H1 (cell line): ENCODE measurements around the gene RAB29. TPM values are rescaled to one million over a fixed set of nuclear protein-coding genes. Genes with fewer than 3 reads are reported as not detected.

ENCODE experiments used
- CTCF ChIA-PET: fragments of 300-600 bp; sonication (Branson Sonifier 250); formaldehyde crosslinking; loops from one replicate; lab custom pipeline; 2021; ENCODE audit not compliant: partially characterized antibody; lab: Charles Lee
- POLR2A ChIA-PET: fragments of 300-600 bp; sonication (Branson Sonifier 250); formaldehyde crosslinking; loops from one replicate; lab custom pipeline; 2021; ENCODE audit warnings: inconsistent platforms; ENCODE audit not compliant: partially characterized antibody; lab: Charles Lee
- DNase-seq, 2 experiments: peaks; one replicate each; pipeline versions ENCODE4 v3.0.0 to v3.0.0-alpha.2; 2010 to 2022; ENCODE audit warnings: low spot score in 2 of 2, low read depth in 1 of 2, mixed read lengths in 1 of 2
- FAIRE-seq: peaks from 2 replicates; lab custom pipeline; 2011; peaks lifted over from hg19 to GRCh38; lab: Jason Lieb, UNC
- H2AFZ ChIP-seq: 2 replicates; pipeline ENCODE4 v1.8.1; 2012; ENCODE audit warnings: low read length, inconsistent platforms
- H2AK5ac ChIP-seq: 2 replicates; pipeline ENCODE4 v1.6.1; 2013; ENCODE audit warnings: low read depth, low read length
- H2BK120ac ChIP-seq: replicated peaks from 2 replicates; pipeline ENCODE3; 2013; ENCODE audit warnings: low read depth, low read length, inconsistent platforms
- H2BK12ac ChIP-seq: 2 replicates; pipeline ENCODE4 v1.6.1; 2013; ENCODE audit warnings: low read depth, low read length
- H2BK15ac ChIP-seq: 2 replicates; pipeline ENCODE4 v1.6.1; 2013; ENCODE audit warnings: low read length
- H2BK20ac ChIP-seq: 2 replicates; pipeline ENCODE4 v1.6.1; 2013; ENCODE audit warnings: low read length
- H2BK5ac ChIP-seq: 2 replicates; pipeline ENCODE4 v1.6.1; 2013; ENCODE audit warnings: low read depth, low read length
- H3K14ac ChIP-seq: 2 replicates; pipeline ENCODE4 v1.6.1; 2013; ENCODE audit warnings: inconsistent platforms; ENCODE audit not compliant: insufficient read length
- H3K18ac ChIP-seq: 2 replicates; pipeline ENCODE4 v1.6.1; 2013; ENCODE audit warnings: low read length; ENCODE audit errors: extremely low read depth
- H3K23ac ChIP-seq: 2 replicates; pipeline ENCODE4 v1.6.1; 2013; ENCODE audit warnings: inconsistent platforms; ENCODE audit not compliant: insufficient read length
- H3K23me2 ChIP-seq: 2 replicates; pipeline ENCODE4 v1.6.1; 2013; ENCODE audit warnings: low read depth, low read length
- H3K27ac ChIP-seq: 2 replicates; pipeline ENCODE4 v1.6.1; 2011; ENCODE audit warnings: low read depth, low read length, inconsistent platforms
- H3K27me3 ChIP-seq, 4 experiments: replicated peaks in 1 of 4; 1 replicate in 1 of 4; 2 replicates in 3 of 4; pipeline versions ENCODE4 v1.6.1 to v1.8.1; 2011 to 2013; ENCODE audit warnings: low read length in 3 of 4, mild to moderate bottlenecking in 3 of 4, inconsistent platforms in 2 of 4, mixed read lengths in 2 of 4, moderate library complexity in 1 of 4; ENCODE audit not compliant: control insufficient read depth in 3 of 4, insufficient read depth in 3 of 4; ENCODE audit errors: extremely low read depth in 1 of 4
- H3K36me3 ChIP-seq, 4 experiments: 2 replicates each; pipeline versions ENCODE4 v1.6.1 to v1.8.1; 2011 to 2013; ENCODE audit warnings: mild to moderate bottlenecking in 4 of 4, low read length in 3 of 4, moderate library complexity in 2 of 4, control low read depth in 1 of 4, inconsistent platforms in 1 of 4; ENCODE audit not compliant: insufficient read depth in 4 of 4, control insufficient read depth in 2 of 4
- H3K4ac ChIP-seq: replicated peaks from 2 replicates; pipeline ENCODE3; 2013; ENCODE audit warnings: low read length, low read depth, mixed read lengths, inconsistent platforms; ENCODE audit not compliant: insufficient read length
- H3K4me1 ChIP-seq, 4 experiments: replicated peaks in 1 of 4; 1 replicate in 1 of 4; 2 replicates in 3 of 4; pipeline versions ENCODE4 v1.6.1 to v1.8.1; 2011 to 2013; ENCODE audit warnings: low read length in 3 of 4, inconsistent platforms in 2 of 4, mixed read lengths in 1 of 4; ENCODE audit not compliant: insufficient read depth in 4 of 4, control insufficient read depth in 3 of 4
- H3K4me2 ChIP-seq, 2 experiments: 2 replicates each; pipeline versions ENCODE4 v1.6.1 to v1.8.1; 2011 to 2013; ENCODE audit warnings: low read depth in 2 of 2, low read length in 2 of 2, control low read depth in 1 of 2, inconsistent platforms in 1 of 2, mild to moderate bottlenecking in 1 of 2; ENCODE audit not compliant: insufficient read depth in 1 of 2
- H3K4me3 ChIP-seq, 4 experiments: fragments of 200-600, 300-600 bp in 1 of 4; sonication (generic), shearing (Covaris generic), sonication (Bioruptor Twin) in 1 of 4; 2 replicates each; pipeline versions ENCODE4 v1.5.1 to v1.8.1; 2011 to 2016; ENCODE audit warnings: low read length in 4 of 4, low read depth in 3 of 4, control low read depth in 2 of 4, inconsistent platforms in 2 of 4, mild to moderate bottlenecking in 2 of 4, mixed read lengths in 1 of 4, moderate library complexity in 1 of 4; ENCODE audit not compliant: insufficient read depth in 2 of 4; ENCODE audit errors: extremely low read depth in 1 of 4
- H3K56ac ChIP-seq: replicated peaks from 2 replicates; pipeline ENCODE3; 2013; ENCODE audit warnings: low read depth, mild to moderate bottlenecking, mixed read lengths, low read length, inconsistent platforms; ENCODE audit not compliant: insufficient read length
- H3K79me1 ChIP-seq: 2 replicates; pipeline ENCODE4 v1.6.1; 2013; ENCODE audit warnings: low read depth, low read length, control low read depth
- H3K79me2 ChIP-seq, 2 experiments: 2 replicates each; pipeline versions ENCODE4 v1.6.1 to v1.8.1; 2012 to 2013; ENCODE audit warnings: low read length in 2 of 2, mild to moderate bottlenecking in 2 of 2, inconsistent platforms in 1 of 2; ENCODE audit not compliant: insufficient read depth in 2 of 2, control insufficient read depth in 1 of 2
- H3K9ac ChIP-seq, 4 experiments: replicated peaks in 1 of 4; 1 replicate in 1 of 4; 2 replicates in 3 of 4; pipeline versions ENCODE4 v1.6.1 to v1.8.1; 2011 to 2013; ENCODE audit warnings: low read depth in 3 of 4, low read length in 3 of 4, control low read depth in 2 of 4, mild to moderate bottlenecking in 2 of 4, moderate library complexity in 2 of 4, inconsistent platforms in 1 of 4; ENCODE audit errors: extremely low read depth in 1 of 4
- H3K9me3 ChIP-seq, 2 experiments: 2 replicates each; pipeline versions ENCODE4 v1.6.1 to v1.8.1; 2012 to 2013; ENCODE audit warnings: mild to moderate bottlenecking in 2 of 2, moderate library complexity in 2 of 2, control low read depth in 1 of 2, inconsistent platforms in 1 of 2, low read depth in 1 of 2, low read length in 1 of 2, mixed read lengths in 1 of 2; ENCODE audit not compliant: insufficient read depth in 2 of 2
- H4K20me1 ChIP-seq, 2 experiments: replicated peaks in 1 of 2; 2 replicates each; pipeline versions ENCODE3 to v1.8.1; 2011 to 2013; ENCODE audit warnings: inconsistent platforms in 2 of 2, low read length in 2 of 2, mild to moderate bottlenecking in 1 of 2; ENCODE audit not compliant: insufficient read depth in 2 of 2, control insufficient read depth in 1 of 2
- H4K5ac ChIP-seq: 2 replicates; pipeline ENCODE4 v1.6.1; 2013; ENCODE audit warnings: low read length, low read depth, mixed read lengths, inconsistent platforms; ENCODE audit not compliant: insufficient read length
- H4K8ac ChIP-seq: 2 replicates; pipeline ENCODE4 v1.8.0; 2013; ENCODE audit warnings: mild to moderate bottlenecking, moderate library complexity, low read length, inconsistent platforms; ENCODE audit not compliant: insufficient read depth; ENCODE audit errors: extremely low read depth
- H4K91ac ChIP-seq: replicated peaks from 2 replicates; pipeline ENCODE3; 2013; ENCODE audit warnings: low read length, mixed read lengths, inconsistent platforms; ENCODE audit not compliant: insufficient read length
- BACH1 ChIP-seq: IDR thresholded peaks from 2 replicates; pipeline ENCODE4 v1.6.1; 2012; ENCODE audit warnings: low read length, improper control_type of control experiment
- CBX5 ChIP-seq: fragments of 300-800, 300-1000 bp; sonication (generic); IDR thresholded peaks from 2 replicates; pipeline ENCODE4 v1.7.1; 2016; ENCODE audit warnings: antibody characterized with exemption, low read length, low read depth
- CEBPB ChIP-seq: IDR thresholded peaks from 2 replicates; pipeline ENCODE4 v1.6.1; 2012; ENCODE audit warnings: low read depth, low read length
- CREB1 ChIP-seq: IDR thresholded peaks from 2 replicates; pipeline ENCODE4 v1.6.1; 2012; ENCODE audit warnings: inconsistent platforms
- EGR1 ChIP-seq: IDR thresholded peaks from 2 replicates; pipeline ENCODE4 v1.6.1; 2011; ENCODE audit warnings: low read depth, low read length, borderline replicate concordance
- HDAC2 ChIP-seq, 2 experiments: fragments of 300-600 bp in 1 of 2; sonication (generic) in 1 of 2; IDR thresholded peaks; 2 replicates each; pipeline ENCODE4 v1.6.1; 2011 to 2012; ENCODE audit warnings: low read depth in 2 of 2, low read length in 2 of 2, mild to moderate bottlenecking in 2 of 2, moderate library complexity in 2 of 2, borderline replicate concordance in 1 of 2, inconsistent platforms in 1 of 2
- HDAC6 ChIP-seq: IDR thresholded peaks from one replicate; pipeline ENCODE4 v1.7.1; 2012; ENCODE audit warnings: low read depth, mild to moderate bottlenecking, inconsistent platforms, low read length, moderate library complexity
- JUN ChIP-seq: IDR thresholded peaks from 2 replicates; pipeline ENCODE4 v1.6.1; 2011; ENCODE audit warnings: low read depth, mild to moderate bottlenecking, improper control_type of control experiment, low read length
- KDM1A ChIP-seq: fragments of 200-600, 300-600 bp; sonication (generic); IDR thresholded peaks from 2 replicates; pipeline ENCODE4 v1.7.1; 2016; ENCODE audit warnings: mild to moderate bottlenecking, low read length, borderline replicate concordance
- MAFK ChIP-seq: IDR thresholded peaks from 2 replicates; pipeline ENCODE4 v1.6.1; 2012; ENCODE audit warnings: low read depth, mild to moderate bottlenecking, improper control_type of control experiment, low read length
- SP1 ChIP-seq: IDR thresholded peaks from 2 replicates; pipeline ENCODE4 v1.6.1; 2011; ENCODE audit warnings: low read depth, low read length
- SUZ12 ChIP-seq: fragments of 200-600 bp; sonication (generic); IDR thresholded peaks from 2 replicates; pipeline ENCODE4 v1.6.1; 2012; ENCODE audit warnings: mild to moderate bottlenecking, inconsistent platforms, low read length, moderate library complexity, mixed read lengths
- TEAD4 ChIP-seq: IDR thresholded peaks from 2 replicates; pipeline ENCODE4 v1.6.1; 2012; ENCODE audit warnings: low read depth, low read length, inconsistent platforms, mixed read lengths
- WGBS, 2 experiments: shearing (Covaris generic) in 1 of 2; methylation state at CpG; one replicate each; pipeline versions ENCODE4 v1.1.6 to v1.1.7; 2013 to 2015; ENCODE audit warnings: low lambda C conversion rate in 2 of 2, mixed read lengths in 2 of 2, inconsistent platforms in 1 of 2, low coverage in 1 of 2, missing lambda C conversion rate in 1 of 2; ENCODE audit not compliant: insufficient replicate concordance in 2 of 2, insufficient coverage in 1 of 2, insufficient read length in 1 of 2; ENCODE audit errors: extremely low coverage in 1 of 2, missing lambda C conversion rate in 1 of 2; 5-methylcytosine and 5-hydroxymethylcytosine counted together
- polyA plus RNA-seq, 7 experiments: library from polyadenylated mRNA; depleted of rRNA in 3 of 7; stranded (reverse) in 5 of 7; unstranded in 2 of 7; fragments of >200 nt in 5 of 7; fragments of 200-250 nt in 2 of 7; gene quantifications; 1 replicate in 5 of 7; 2 replicates in 1 of 7; 4 replicates in 1 of 7; pipeline versions ENCODE4 v1.2.1 to v1.2.3, GENCODE V29; 2011 to 2013; ENCODE audit warnings: missing spikeins in 2 of 7, mixed read lengths in 2 of 7
- total RNA-seq: library from RNA; stranded (reverse); fragmentation: NEBNext Ultra II Directional; extraction: Animal tissue kit (Norgen Biotek cat#: 25700); gene quantifications from 2 replicates; pipeline ENCODE4 v1.2.1, GENCODE V29; 2021
- TF ChIP-seq, protein P1 (sequence below): IDR thresholded peaks from 2 replicates; pipeline ENCODE4 v1.6.1; 2012; ENCODE audit warnings: inconsistent platforms

The RAB29 gene
- total and polyA plus RNA-seq, 2 of the 8 experiments (the other 6 are each of a cell fraction or from before 2014, with no cell fraction given): 10.1 to 17.3 TPM

DNA sequence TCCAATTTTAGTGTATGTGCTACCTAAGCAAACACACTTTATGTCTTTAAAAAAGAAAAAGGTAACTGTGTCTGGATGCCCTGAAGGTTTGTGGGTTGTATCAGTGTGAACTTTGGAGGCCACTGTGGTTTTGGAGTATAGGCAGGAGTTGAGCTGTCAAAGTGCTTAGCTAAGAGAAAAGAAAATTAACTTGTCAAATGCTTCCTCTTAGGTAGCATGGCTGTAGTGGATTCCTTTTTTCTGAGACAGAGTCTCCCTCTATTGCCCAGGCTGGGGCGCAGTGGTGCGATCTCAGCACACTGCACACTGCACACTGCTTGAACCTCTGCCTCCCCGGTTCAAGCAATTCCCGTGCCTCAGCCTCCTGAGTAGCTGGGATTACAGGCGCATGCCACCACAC is 48.9 kb upstream of the RAB29 start:
- Histone ChIP-seq H2BK20ac (no peak overlapping the region), H3K4ac (no peak overlapping the region), H3K4me2 (no peak overlapping the region), H4K91ac (no peak overlapping the region), H2BK120ac (no peak overlapping the region), H3K4me1 (peaks cover 0 to 12% (median 2%) of the 10 kb centered on the region in 4 experiments; a peak in 4 of 7 replicates), H3K23ac (no peak overlapping the region), H3K27ac (no peak overlapping the region), H2BK5ac (no peak overlapping the region), H2BK15ac (no peak overlapping the region), H2BK12ac (no peak overlapping the region), H3K4me3 (no peak overlapping the region), H4K5ac (no peak overlapping the region), H3K9me3 (no peaks in the 10 kb centered on the region), H4K20me1 (no peaks in the 10 kb centered on the region), H3K23me2 (no peaks in the 10 kb centered on the region), H3K56ac (no peak overlapping the region), H3K79me2 (no peaks in the 10 kb centered on the region), H3K14ac (no peak overlapping the region), H3K9ac (no peak overlapping the region), H3K36me3 (no peaks in the 10 kb centered on the region), H3K27me3 (no peaks in the 10 kb centered on the region), H2AFZ (no peak overlapping the region), H3K18ac (no peak overlapping the region), H3K79me1 (no peaks in the 10 kb centered on the region), H2AK5ac (no peak overlapping the region), H4K8ac (no peak overlapping the region)
- ChIA-PET CTCF (interaction anchor here (0.6 to 4.9 kb wide), 3 partner anchors 14 to 156 kb away, joined by 3 to 25 read pairs (median 3); no protein-coding TSS in a partner anchor), POLR2A (interaction anchor here (0.8 kb wide), 1 partner anchor 13 kb away, joined by 3 read pairs; no protein-coding TSS in a partner anchor)
- FAIRE-seq (no peak), DNase-seq (no peak)
- WGBS, 2 experiments: 85% methylated on average over 5 of the region's 5 CpGs; no CpG with 5 or more reads in 1 of the 2 experiments
- TF ChIP-seq CBX5 (no peak), MAFK (no peak), JUN (no peak), SP1 (no peak), HDAC6 (no peak), SUZ12 (no peak), HDAC2 (IDR thresholded peaks at IDR 0.05; ENCODE audit: borderline replicate concordance in 1 of 2, low read depth in 2 of 2, low read length in 2 of 2) (no peak), CREB1 (no peak), EGR1 (no peak), CEBPB (no peak), BACH1 (no peak), TEAD4 (no peak), KDM1A (no peak)
- TF ChIP-seq, protein P1, sequence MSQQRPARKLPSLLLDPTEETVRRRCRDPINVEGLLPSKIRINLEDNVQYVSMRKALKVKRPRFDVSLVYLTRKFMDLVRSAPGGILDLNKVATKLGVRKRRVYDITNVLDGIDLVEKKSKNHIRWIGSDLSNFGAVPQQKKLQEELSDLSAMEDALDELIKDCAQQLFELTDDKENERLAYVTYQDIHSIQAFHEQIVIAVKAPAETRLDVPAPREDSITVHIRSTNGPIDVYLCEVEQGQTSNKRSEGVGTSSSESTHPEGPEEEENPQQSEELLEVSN: no peak
